ENCODE measurements around the gene FAM193A.
"Not testable (repeated sequence)": the region's sequence is repeated elsewhere in the genome, so short reads cannot be mapped to it uniquely, and the experiment has no call there.

The FAM193A gene

GRCh38 chr4:2515830-2516550, 20.5 kb upstream of the FAM193A start:
- DNase-seq: no peak

- no peak for DNase-seq
Observed at GRCh38 chr4:2516635-2517034, 19.8 kb upstream of the FAM193A start.

GRCh38 chr4:2526559-2526958, 9.9 kb upstream of the FAM193A start:
- DNase-seq: no peak

- peak in 1 of 3 experiments; percentile 41 for DNase-seq
Observed at GRCh38 chr4:2534904-2535375, 1.5 kb upstream of the FAM193A start.

DNA sequence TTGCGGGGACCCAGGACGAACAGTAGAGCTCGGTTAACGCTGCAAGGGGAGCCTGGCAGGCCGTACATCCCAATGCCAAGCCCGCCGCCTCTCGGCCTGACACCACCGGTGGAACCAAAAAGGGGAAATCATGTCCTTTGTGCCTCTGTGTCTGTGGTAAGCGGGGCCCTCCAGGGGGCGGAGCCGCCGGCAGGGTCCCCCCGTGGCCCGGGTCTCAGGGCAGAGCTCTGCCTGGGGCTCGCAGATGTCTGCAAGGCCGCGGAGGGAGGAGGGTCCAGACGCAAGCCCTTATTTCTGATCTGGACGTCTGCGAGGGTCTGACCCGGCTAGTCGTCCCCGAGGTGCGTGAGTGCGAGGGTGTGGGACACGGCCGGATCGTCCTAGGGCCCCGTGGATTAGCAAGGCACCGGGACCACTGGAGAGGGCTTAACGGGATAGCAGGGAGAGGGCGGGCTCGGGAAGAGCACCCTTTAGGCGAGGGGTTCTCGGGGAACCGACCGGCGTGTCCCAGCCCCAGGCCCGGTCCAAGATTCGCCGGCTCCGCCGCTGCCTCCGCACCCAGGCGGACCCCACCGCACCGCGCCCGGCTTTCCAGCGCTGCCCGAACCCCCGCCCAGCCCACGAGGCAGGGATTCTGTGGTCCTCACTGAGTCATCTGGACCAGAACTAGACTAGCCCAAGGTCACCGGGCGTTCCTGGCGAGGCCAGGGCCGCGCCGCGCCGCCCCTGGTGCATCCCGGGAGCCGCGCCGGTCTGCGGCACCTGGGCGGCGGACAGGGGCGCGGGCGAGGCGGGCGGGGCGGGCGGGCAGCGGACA, 863 bp upstream of the FAM193A start:
- peak; percentile 47 to 74 (median 66) for DNase-seq

GRCh38 chr4:2537011-2537830, 774 bp downstream of the FAM193A start:
- peak; percentile 60 to 81 (median 79) for DNase-seq

GRCh38 chr4:2543580-2544191, 7.2 kb downstream of the FAM193A start:
- not testable (repeated sequence) for DNase-seq

GRCh38 chr4:2545321-2546013, 9.0 kb downstream of the FAM193A start:
- DNase-seq: no peak

- DNase-seq: no peak
Observed at GRCh38 chr4:2546286-2546823, 9.9 kb downstream of the FAM193A start.

- not testable (repeated sequence) for DNase-seq
Observed at GRCh38 chr4:2546961-2547691, 10.7 kb downstream of the FAM193A start.

DNA sequence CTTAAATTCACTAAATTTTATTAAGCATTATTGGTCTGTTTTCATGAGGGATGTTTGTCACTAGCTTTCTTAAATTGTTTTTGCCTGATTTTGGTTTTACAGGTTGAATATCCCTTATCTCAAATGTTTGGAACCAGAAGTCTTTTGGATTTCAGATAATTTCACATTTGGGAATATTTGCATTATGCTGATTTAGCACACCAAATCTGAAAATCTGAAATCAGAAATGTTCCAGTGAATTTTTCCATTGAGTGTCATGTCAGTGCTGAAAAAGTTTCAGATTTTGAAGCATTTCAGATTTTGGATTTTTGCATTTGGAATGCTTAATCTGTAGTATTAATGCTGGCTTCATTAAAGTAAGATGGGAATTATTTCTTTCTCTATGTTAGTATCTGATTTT, 14.7 kb downstream of the FAM193A start:
- DNase-seq: no peak

DNA sequence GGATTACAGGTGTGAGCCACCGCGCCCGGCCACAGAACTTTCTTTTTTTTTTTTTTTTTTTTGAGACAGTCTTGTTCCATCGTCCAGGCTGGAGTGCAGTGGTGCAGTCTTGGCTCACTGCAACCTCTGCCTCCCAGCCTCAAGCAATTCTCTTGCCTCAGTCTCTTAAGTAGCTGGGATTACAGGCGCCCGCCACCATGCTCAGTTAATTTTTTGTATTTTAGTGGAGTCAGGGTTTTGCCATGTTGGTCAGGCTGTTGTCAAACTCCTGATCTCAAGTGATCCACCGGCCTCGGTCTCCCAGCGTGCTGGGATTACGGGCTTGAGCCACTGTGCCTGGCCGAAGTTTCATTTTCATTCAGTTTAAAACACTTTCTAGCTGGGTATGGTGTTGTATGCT, 16.4 kb downstream of the FAM193A start:
- no peak for DNase-seq

DNA sequence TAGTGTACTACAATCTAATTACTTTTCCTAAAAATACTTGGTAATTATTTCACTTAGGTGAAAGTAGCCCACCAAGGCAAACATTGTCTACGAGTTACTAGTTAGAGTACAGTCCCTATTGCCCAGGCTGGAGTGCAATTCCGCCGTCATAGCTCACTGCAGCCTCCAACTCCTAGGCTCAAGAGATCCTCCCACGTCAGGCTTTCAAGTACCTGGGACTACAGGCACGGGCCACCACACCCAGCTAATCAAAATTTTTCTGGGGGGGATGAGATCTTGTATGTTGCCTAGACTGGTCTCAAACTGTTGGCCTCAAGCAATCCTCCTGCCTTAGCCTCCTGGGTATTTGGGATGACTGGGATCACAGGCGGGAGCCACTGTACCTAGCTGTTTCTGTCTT, 21.9 kb downstream of the FAM193A start:
- DNase-seq: no peak

DNA sequence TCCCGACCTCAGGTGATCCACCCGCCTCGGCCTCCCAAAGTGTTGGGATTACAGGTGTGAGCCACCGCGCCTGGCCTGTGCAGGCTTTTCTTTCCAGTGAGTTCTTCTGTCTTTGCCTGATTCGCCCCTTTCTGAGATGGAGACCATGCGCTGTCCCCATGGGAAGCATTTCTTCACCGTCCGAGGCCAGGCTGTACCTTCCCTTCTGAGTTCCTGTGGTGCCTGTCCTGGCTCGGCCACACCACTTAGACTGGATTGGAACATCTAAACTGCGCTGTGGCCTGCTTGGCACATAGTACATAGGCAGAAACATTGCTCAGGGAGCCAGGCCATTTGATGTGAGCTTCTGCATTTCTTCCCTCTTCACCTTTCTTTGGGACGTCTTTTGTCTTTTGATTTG, 23.7 kb downstream of the FAM193A start:
- no peak for DNase-seq

GRCh38 chr4:2565533-2565932, 29.1 kb downstream of the FAM193A start:
- DNase-seq: no peak

GRCh38 chr4:2570036-2570435, 33.6 kb downstream of the FAM193A start:
- DNase-seq: no peak

DNA sequence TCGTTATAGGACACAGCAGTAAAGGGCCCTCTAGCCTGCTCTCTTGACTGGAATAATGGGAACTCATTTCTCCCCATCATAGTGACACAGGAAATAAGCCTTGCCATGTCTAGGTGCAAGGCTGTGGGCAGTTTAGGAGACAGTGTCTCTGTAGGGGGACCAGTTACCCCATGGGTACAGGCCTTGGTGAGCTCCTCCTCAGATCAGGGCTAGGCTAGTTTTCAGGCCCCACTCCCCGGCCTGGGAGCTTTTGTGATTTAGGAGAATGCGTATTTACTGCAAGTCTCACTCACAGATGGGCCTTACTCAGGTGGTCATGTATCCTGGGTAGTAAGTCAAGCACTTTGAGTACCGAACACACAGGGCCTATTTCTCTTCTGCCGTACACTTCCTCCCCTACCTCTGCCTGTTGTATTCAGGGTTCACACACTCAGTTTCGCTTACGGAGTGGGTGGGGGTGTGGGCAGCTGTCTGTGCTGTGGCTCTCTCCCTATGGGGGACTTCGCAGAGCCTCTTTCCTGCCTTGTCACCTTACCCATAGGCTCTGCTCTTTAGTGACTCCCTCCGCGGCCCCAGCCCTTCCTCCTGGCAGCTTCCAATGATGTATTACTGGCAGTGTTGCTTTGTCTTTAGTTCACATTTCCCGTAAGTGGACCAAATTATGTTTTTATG, 34.2 kb downstream of the FAM193A start:
- DNase-seq: peak in 1 of 3 experiments; percentile 9

GRCh38 chr4:2572076-2572475, 35.6 kb downstream of the FAM193A start:
- DNase-seq: no peak

DNA sequence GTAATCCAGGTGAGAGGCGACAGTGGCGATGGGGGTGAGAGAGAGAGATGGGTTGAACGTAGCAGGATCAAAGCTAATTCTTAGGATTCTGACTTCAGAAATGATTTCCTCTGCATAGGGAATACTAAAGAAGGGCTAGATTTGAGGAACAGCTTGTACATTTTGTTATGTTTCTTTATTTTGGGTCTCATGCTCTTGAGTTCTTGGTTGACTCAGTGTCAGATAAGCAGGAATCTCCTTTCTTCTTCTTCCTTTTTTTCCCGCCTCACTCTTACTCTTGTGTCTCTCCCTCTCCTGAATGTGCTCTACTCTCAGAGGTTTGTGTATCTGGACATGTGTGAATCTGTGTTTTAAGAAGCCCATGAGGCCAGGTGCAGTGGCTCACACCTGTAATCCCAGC, 36.4 kb downstream of the FAM193A start:
- DNase-seq: no peak

DNA sequence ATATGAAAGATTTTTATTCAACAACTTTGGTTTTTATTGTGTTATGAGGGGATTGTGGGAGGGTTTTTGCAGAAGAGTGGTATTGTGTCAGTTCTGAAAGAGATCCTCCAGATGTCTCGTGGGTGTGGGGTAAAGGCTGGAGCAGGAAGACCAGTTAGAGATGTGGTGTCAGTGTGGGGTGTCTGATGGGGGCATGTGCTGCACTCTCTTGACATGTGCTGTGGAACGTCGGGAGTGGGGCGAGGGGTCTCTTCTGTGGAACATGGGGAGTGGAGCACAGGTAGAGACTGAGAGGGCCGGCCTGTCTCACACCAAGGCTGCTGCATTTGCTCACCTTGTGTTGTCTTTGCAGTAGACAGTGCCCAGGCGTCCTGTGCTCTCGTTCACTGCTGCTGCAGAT, 37.6 kb downstream of the FAM193A start:
- DNase-seq: no peak

GRCh38 chr4:2574863-2575262, 38.4 kb downstream of the FAM193A start:
- no peak for DNase-seq

Data from NCI-H1417 (cell line).